Gastrocnemius medialis (tissue), 4 donors: ENCODE data around the gene TARM1.

Source experiments
- CTCF ChIP-seq, 5 experiments: fragments of 450-650 bp in 3 of 5; fragments of 200-600 bp in 2 of 5; sonication (generic) in 2 of 5; IDR thresholded peaks in 4 of 5; conservative IDR thresholded peaks in 1 of 5; 1 replicate in 4 of 5; 2 replicates in 1 of 5; pipeline ENCODE4 v1.5.1; 2016 to 2019; ENCODE audit warnings: antibody characterized with exemption in 5 of 5, mild to moderate bottlenecking in 3 of 5, moderate library complexity in 3 of 5
- POLR2A ChIP-seq, 2 donors: fragments of 450-650 bp; IDR thresholded peaks; one replicate each; pipeline ENCODE4 v1.6.1; 2017; ENCODE audit warnings: antibody characterized with exemption in 2 of 2, mild to moderate bottlenecking in 2 of 2, moderate library complexity in 2 of 2

GRCh38 chr19:54129617-54129996, 48.4 kb upstream of the TARM1 start:
- no peak for TF ChIP-seq CTCF (IDR thresholded peaks at IDR 0.05 in 4 of 5, conservative IDR thresholded peaks at IDR 0.05 in 1 of 5)
- TF ChIP-seq POLR2A (IDR thresholded peaks at IDR 0.05): no peak
